ENCODE measurements around the gene TMUB1. TPM values are rescaled to one million over a fixed set of nuclear protein-coding genes. Genes with fewer than 3 reads are reported as not detected.
A peak's percentile ranks its signal among the peaks of the same experiment; 100 is the strongest.

Gene TMUB1
- total and polyA plus RNA-seq, 9 of the 15 experiments (the other 6 are each of a cell fraction or from before 2014, with no cell fraction given), result 0.14 to 241 (median 74.1) TPM

DNA sequence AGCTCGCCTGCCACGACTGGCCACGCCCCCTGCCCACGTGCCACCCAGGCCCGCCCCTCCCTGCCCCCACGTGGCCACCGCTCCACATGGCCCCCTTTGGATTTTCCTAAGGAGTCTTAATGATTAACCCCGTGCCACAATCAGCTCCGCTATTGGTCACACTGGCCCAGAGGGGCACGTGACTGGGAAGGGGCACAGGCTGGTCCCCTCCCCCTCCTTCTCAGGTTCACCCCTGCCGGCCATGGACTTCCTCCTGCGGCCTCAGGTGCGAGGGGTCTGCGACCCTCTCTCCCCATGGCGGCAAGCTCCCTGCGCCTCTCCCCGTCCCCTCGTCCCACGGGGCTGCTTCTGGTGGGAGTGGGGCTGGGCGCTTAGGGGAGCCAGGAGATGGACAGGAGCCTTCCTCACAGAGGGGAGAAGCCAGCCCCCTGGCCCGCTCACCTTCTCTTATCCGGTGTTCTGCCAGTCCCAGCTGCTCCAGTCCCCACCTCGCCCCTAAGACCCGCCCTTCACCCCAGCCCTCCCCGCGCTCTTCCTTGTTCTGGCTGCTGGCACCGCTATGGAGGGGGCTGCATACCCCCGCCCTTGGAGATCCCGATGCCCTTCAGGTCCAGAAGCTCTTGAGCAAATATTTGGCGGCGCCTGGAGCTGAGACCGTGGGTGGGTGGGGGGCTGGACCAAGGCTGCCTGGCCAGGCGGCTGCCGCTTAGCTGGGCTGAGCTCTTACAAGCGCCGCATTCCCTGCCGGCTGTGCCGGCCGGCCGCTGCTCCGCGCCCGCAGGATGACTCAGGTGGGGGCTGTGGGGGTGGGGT, 20.7 kb downstream of the TMUB1 start (continued):
- TF ChIP-seq, protein P1, sequence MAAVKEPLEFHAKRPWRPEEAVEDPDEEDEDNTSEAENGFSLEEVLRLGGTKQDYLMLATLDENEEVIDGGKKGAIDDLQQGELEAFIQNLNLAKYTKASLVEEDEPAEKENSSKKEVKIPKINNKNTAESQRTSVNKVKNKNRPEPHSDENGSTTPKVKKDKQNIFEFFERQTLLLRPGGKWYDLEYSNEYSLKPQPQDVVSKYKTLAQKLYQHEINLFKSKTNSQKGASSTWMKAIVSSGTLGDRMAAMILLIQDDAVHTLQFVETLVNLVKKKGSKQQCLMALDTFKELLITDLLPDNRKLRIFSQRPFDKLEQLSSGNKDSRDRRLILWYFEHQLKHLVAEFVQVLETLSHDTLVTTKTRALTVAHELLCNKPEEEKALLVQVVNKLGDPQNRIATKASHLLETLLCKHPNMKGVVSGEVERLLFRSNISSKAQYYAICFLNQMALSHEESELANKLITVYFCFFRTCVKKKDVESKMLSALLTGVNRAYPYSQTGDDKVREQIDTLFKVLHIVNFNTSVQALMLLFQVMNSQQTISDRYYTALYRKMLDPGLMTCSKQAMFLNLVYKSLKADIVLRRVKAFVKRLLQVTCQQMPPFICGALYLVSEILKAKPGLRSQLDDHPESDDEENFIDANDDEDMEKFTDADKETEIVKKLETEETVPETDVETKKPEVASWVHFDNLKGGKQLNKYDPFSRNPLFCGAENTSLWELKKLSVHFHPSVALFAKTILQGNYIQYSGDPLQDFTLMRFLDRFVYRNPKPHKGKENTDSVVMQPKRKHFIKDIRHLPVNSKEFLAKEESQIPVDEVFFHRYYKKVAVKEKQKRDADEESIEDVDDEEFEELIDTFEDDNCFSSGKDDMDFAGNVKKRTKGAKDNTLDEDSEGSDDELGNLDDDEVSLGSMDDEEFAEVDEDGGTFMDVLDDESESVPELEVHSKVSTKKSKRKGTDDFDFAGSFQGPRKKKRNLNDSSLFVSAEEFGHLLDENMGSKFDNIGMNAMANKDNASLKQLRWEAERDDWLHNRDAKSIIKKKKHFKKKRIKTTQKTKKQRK (IDR thresholded peaks at IDR 0.05; ENCODE audit: borderline replicate concordance, low read depth, low read length), result no peak
- TF ChIP-seq MITF (IDR thresholded peaks at IDR 0.05) (peak; percentile 39; the same call in 1 of the 2 replicates), STAG1 (CRISPR knock-in tag; IDR thresholded peaks at IDR 0.05; ENCODE audit: borderline replicate concordance) (no peak), GATAD2B (IDR thresholded peaks at IDR 0.05; ENCODE audit: borderline replicate concordance) (no peak), ASH1L (IDR thresholded peaks at IDR 0.05; ENCODE audit: borderline replicate concordance, low read depth, partially characterized antibody) (no peak), EHMT2 (IDR thresholded peaks at IDR 0.05) (no peak), ZNF253 (CRISPR knock-in tag; conservative IDR thresholded peaks at IDR 0.05) (no peak), ATF1 (CRISPR knock-in tag; IDR thresholded peaks at IDR 0.05) (no peak), ATF1 (tag; IDR thresholded peaks at IDR 0.05) (peak; percentile 51), SREBF1 (IDR thresholded peaks at IDR 0.05; ENCODE audit: borderline replicate concordance, low read depth, low read length) (0 out of 2 replicates have a peak, but pooled peaks have one; percentile 19), UBTF (IDR thresholded peaks at IDR 0.05; ENCODE audit: borderline replicate concordance in 1 of 2, low read depth in 2 of 2, low read length in 2 of 2) (peak; percentile 39 to 68; a peak in 1 of 4 replicates), ZNF324 (CRISPR knock-in tag; IDR thresholded peaks at IDR 0.05) (no peak), PRDM10 (IDR thresholded peaks at IDR 0.05; ENCODE audit: partially characterized antibody) (peak; percentile 1), MIER1 (IDR thresholded peaks at IDR 0.05; ENCODE audit: low read depth) (peak; percentile 44; the same call in 1 of the 2 replicates)

Measured in K562 (cell line).